ENCODE data around the gene SURF1. TPM values are rescaled to one million over a fixed set of nuclear protein-coding genes. Genes with fewer than 3 reads are reported as not detected.
"Not testable (repeated sequence)": the region's sequence is repeated elsewhere in the genome, so short reads cannot be mapped to it uniquely, and the experiment has no call there.

SURF1 gene
- total and polyA plus RNA-seq, 4 experiments from 2014 or later: 54.3 to 114 (median 83.2) TPM

- CTCF ChIA-PET (ENCODE audit: partially characterized antibody): interaction anchor here (1.5 kb wide), 1 partner anchor 191 kb away, joined by 6 read pairs; no protein-coding TSS in a partner anchor
Observed at GRCh38 chr9:133377721-133378216, 21.5 kb upstream of the SURF1 start.

GRCh38 chr9:133377280-133377679, 21.0 kb upstream of the SURF1 start:
- Mint-ChIP-seq H3K4me3 (peak overlapping the region; percentile 52 to 79 (median 65)), H3K4me1 (peaks cover 14 to 28% (median 22%) of the 10 kb centered on the region in 4 donors), H3K27ac (peak overlapping the region in 5 of 7 donors; percentile 22 to 87 (median 65)), H3K36me3 (peaks cover 0 to 11% of the 10 kb centered on the region in 2 donors)
- H3K9me3 ChIP-seq (ENCODE audit: control insufficient read depth in 1 of 2, low read length in 2 of 2); H3K27ac ChIP-seq (ENCODE audit: low read depth, low read length); intact Hi-C loops (cut with micrococcal nuclease); H3K27me3 ChIP-seq (ENCODE audit: insufficient read depth, low read length); H3K4me3 ChIP-seq (ENCODE audit: low read length in 2 of 2); H3K36me3 ChIP-seq (ENCODE audit: insufficient read depth, low read length); H3K27me3 Mint-ChIP-seq; H3K9me3 Mint-ChIP-seq: not testable (repeated sequence)
- ChIA-PET CTCF (ENCODE audit: partially characterized antibody) (interaction anchor here (1.3 to 1.5 kb wide), 2 partner anchors 19 to 191 kb away, joined by 3 to 6 read pairs; no protein-coding TSS in a partner anchor), POLR2A (ENCODE audit: partially characterized antibody) (interaction anchor here (0.9 to 18.7 kb wide), 6 partner anchors 9 to 102 kb away, joined by 3 to 437 read pairs (median 4); partner anchors contain the start of genes MED22, RPL7A, SLC2A6 and SURF1)
- H3K4me1 ChIP-seq (ENCODE audit: insufficient read depth, low read length): peaks cover 33% of the 10 kb centered on the region
- peak in 1 of 5 donors; percentile 7 for DNase-seq

More at GRCh38 chr9:133377721-133378216, 21.5 kb upstream of the SURF1 start:
- Mint-ChIP-seq H3K36me3 (peaks cover 0 to 10% of the 10 kb centered on the region in 2 donors), H3K4me3 (peak overlapping the region in 4 of 8 donors; percentile 21 to 65 (median 48)), H3K27me3 (no peaks in the 10 kb centered on the region), H3K4me1 (peaks cover 9 to 23% (median 18%) of the 10 kb centered on the region in 4 donors), H3K27ac (peak overlapping the region in 1 of 7 donors; percentile 65), H3K9me3 (no peaks in the 10 kb centered on the region)
- POLR2A ChIA-PET (ENCODE audit: partially characterized antibody): interaction anchor here (2.0 to 18.7 kb wide), 2 partner anchors 25 to 39 kb away, joined by 10 to 437 read pairs; partner anchors contain the start of genes MED22, RPL7A, SURF1 and SURF2
- peak in 1 of 5 donors; percentile 1 for DNase-seq
- Histone ChIP-seq H3K9me3 (ENCODE audit: control insufficient read depth in 1 of 2, low read length in 2 of 2) (no peaks in the 10 kb centered on the region), H3K36me3 (ENCODE audit: insufficient read depth, low read length) (peaks cover 3% of the 10 kb centered on the region), H3K4me1 (ENCODE audit: insufficient read depth, low read length) (peaks cover 28% of the 10 kb centered on the region), H3K27me3 (ENCODE audit: insufficient read depth, low read length) (no peaks in the 10 kb centered on the region), H3K4me3 (ENCODE audit: low read length in 2 of 2) (no peak overlapping the region), H3K27ac (ENCODE audit: low read depth, low read length) (no peak overlapping the region)
- intact Hi-C loops (cut with micrococcal nuclease): no loop called here

- H3K4me1 ChIP-seq (ENCODE audit: insufficient read depth, low read length): peaks cover 45% of the 10 kb centered on the region
- DNase-seq: peak; percentile 89 to 95 (median 92)
- intact Hi-C loops (cut with micrococcal nuclease): loop anchor here (1.0 kb wide), 4 partner anchors 20 to 42 kb away; partner anchors contain the start of genes MED22, REXO4, RPL7A and SURF1
Observed at GRCh38 chr9:133375724-133376654, 19.7 kb upstream of the SURF1 start, which contains the start of the genes STKLD1 and SURF4. TSS of gene STKLD1 (plus strand) at chr9:133376366. CDS start at chr9:133376474, 108 bp downstream. TSS of gene SURF4 (minus strand) at chr9:133376060. CDS start at chr9:133375969, 91 bp downstream.

GRCh38 chr9:133375116-133375723, 18.9 kb upstream of the SURF1 start:
- Histone ChIP-seq H3K4me1 (ENCODE audit: insufficient read depth, low read length) (peaks cover 53% of the 10 kb centered on the region), H3K9me3 (ENCODE audit: control insufficient read depth in 1 of 2, low read length in 2 of 2) (no peaks in the 10 kb centered on the region), H3K27me3 (ENCODE audit: insufficient read depth, low read length) (no peaks in the 10 kb centered on the region), H3K27ac (ENCODE audit: low read depth, low read length) (peak overlapping the region; percentile 89), H3K4me3 (ENCODE audit: low read length in 2 of 2) (peak overlapping the region; percentile 59 to 72), H3K36me3 (ENCODE audit: insufficient read depth, low read length) (peaks cover 4% of the 10 kb centered on the region)
- CTCF ChIA-PET (ENCODE audit: partially characterized antibody): interaction anchor here (0.6 to 5.5 kb wide), 6 partner anchors 19 to 242 kb away, joined by 3 to 52 read pairs (median 4); partner anchors contain the start of genes RPL7A, SURF1 and SURF2
- Mint-ChIP-seq H3K4me3 (peak overlapping the region; percentile 89 to 97 (median 92)), H3K9me3 (no peaks in the 10 kb centered on the region), H3K4me1 (peaks cover 34 to 48% (median 43%) of the 10 kb centered on the region in 4 donors), H3K27ac (peak overlapping the region; percentile 82 to 98 (median 96)), H3K36me3 (peaks cover 0 to 23% of the 10 kb centered on the region in 2 donors), H3K27me3 (no peaks in the 10 kb centered on the region)
- DNase-seq: peak in 2 of 5 donors; percentile 20 to 44
- intact Hi-C loops (cut with micrococcal nuclease): no loop called here
- POLR2A ChIA-PET (ENCODE audit: partially characterized antibody): interaction anchor here (0.6 to 18.7 kb wide), 4 partner anchors 12 to 35 kb away, joined by 3 to 437 read pairs (median 5); partner anchors contain the start of genes MED22, RPL7A, SURF1 and SURF2

More at GRCh38 chr9:133375724-133376654, 19.7 kb upstream of the SURF1 start, which contains the start of the genes STKLD1 and SURF4:
- peak within 1 kb of the TSS; percentile 59 to 72 for H3K4me3 ChIP-seq (ENCODE audit: low read length in 2 of 2)
- no peaks in the 10 kb centered on the region for H3K9me3 ChIP-seq (ENCODE audit: control insufficient read depth in 1 of 2, low read length in 2 of 2)
- peak within 1 kb of the TSS; percentile 89 for H3K27ac ChIP-seq (ENCODE audit: low read depth, low read length)
- peak within 1 kb of the TSS; percentile 82 to 98 (median 96) for H3K27ac Mint-ChIP-seq
- H3K9me3 Mint-ChIP-seq: no peaks in the 10 kb centered on the region
- H3K27me3 ChIP-seq (ENCODE audit: insufficient read depth, low read length): no peaks in the 10 kb centered on the region
- peaks cover 4% of the 10 kb centered on the region for H3K36me3 ChIP-seq (ENCODE audit: insufficient read depth, low read length)
- peaks cover 0 to 17% of the 10 kb centered on the region in 2 donors for H3K36me3 Mint-ChIP-seq
- H3K27me3 Mint-ChIP-seq: no peaks in the 10 kb centered on the region
- peak within 1 kb of the TSS; percentile 89 to 97 (median 92) for H3K4me3 Mint-ChIP-seq
- POLR2A ChIA-PET (ENCODE audit: partially characterized antibody): interaction anchor here (0.8 to 18.7 kb wide), 8 partner anchors 9 to 103 kb away, joined by 3 to 437 read pairs (median 4); partner anchors contain the start of genes MED22, RPL7A, SLC2A6 and SURF1
- H3K4me1 Mint-ChIP-seq: peaks cover 27 to 40% (median 35%) of the 10 kb centered on the region in 4 donors
- CTCF ChIA-PET (ENCODE audit: partially characterized antibody): interaction anchor here (0.6 to 5.5 kb wide), 4 partner anchors 18 to 190 kb away, joined by 3 to 51 read pairs (median 4); partner anchors contain the start of genes SURF1 and SURF2

- Mint-ChIP-seq H3K27me3 (no peaks in the 10 kb centered on the region), H3K4me1 (peaks cover 40 to 54% (median 49%) of the 10 kb centered on the region in 4 donors), H3K4me3 (peak overlapping the region; percentile 89 to 97 (median 92)), H3K27ac (peak overlapping the region; percentile 82 to 98 (median 96)), H3K36me3 (peaks cover 0 to 27% of the 10 kb centered on the region in 2 donors), H3K9me3 (no peaks in the 10 kb centered on the region)
- intact Hi-C loops (cut with micrococcal nuclease): no loop called here
- Histone ChIP-seq H3K4me3 (ENCODE audit: low read length in 2 of 2) (peak overlapping the region; percentile 59 to 72), H3K27me3 (ENCODE audit: insufficient read depth, low read length) (no peaks in the 10 kb centered on the region), H3K4me1 (ENCODE audit: insufficient read depth, low read length) (peaks cover 58% of the 10 kb centered on the region), H3K36me3 (ENCODE audit: insufficient read depth, low read length) (peaks cover 6% of the 10 kb centered on the region), H3K9me3 (ENCODE audit: control insufficient read depth in 1 of 2, low read length in 2 of 2) (no peaks in the 10 kb centered on the region), H3K27ac (ENCODE audit: low read depth, low read length) (peak overlapping the region; percentile 89)
- CTCF ChIA-PET (ENCODE audit: partially characterized antibody): interaction anchor here (1.0 to 5.5 kb wide), 6 partner anchors 19 to 242 kb away, joined by 3 to 52 read pairs (median 10); partner anchors contain the start of genes RPL7A, SURF1 and SURF2
- POLR2A ChIA-PET (ENCODE audit: partially characterized antibody): interaction anchor here (0.6 to 18.7 kb wide), 5 partner anchors 12 to 44 kb away, joined by 3 to 437 read pairs (median 3); partner anchors contain the start of genes MED22, RPL7A, SURF1 and SURF2
- peak; percentile 38 to 75 (median 40) for DNase-seq
Observed at GRCh38 chr9:133374612-133375115, 18.4 kb upstream of the SURF1 start.

- peak overlapping the region; percentile 85 for H3K27ac ChIP-seq (ENCODE audit: low read depth, low read length)
- CTCF ChIA-PET (ENCODE audit: partially characterized antibody): interaction anchor here (1.1 to 5.5 kb wide), 11 partner anchors 10 to 191 kb away, joined by 3 to 52 read pairs (median 15); partner anchors contain the start of genes SURF1 and SURF2
- H3K4me1 ChIP-seq (ENCODE audit: insufficient read depth, low read length): peaks cover 84% of the 10 kb centered on the region
- intact Hi-C loops (cut with micrococcal nuclease): no loop called here
- Mint-ChIP-seq H3K36me3 (peaks cover 4 to 39% of the 10 kb centered on the region in 2 donors), H3K4me1 (peaks cover 54 to 79% (median 65%) of the 10 kb centered on the region in 4 donors), H3K4me3 (peak overlapping the region; percentile 61 to 88 (median 78)), H3K27me3 (no peaks in the 10 kb centered on the region), H3K9me3 (no peaks in the 10 kb centered on the region), H3K27ac (peak overlapping the region; percentile 82 to 97 (median 91))
- peaks cover 25% of the 10 kb centered on the region for H3K36me3 ChIP-seq (ENCODE audit: insufficient read depth, low read length)
- H3K4me3 ChIP-seq (ENCODE audit: low read length in 2 of 2): peak overlapping the region; percentile 41 to 43
- no peaks in the 10 kb centered on the region for H3K27me3 ChIP-seq (ENCODE audit: insufficient read depth, low read length)
- peak in 1 of 5 donors; percentile 23 for DNase-seq
- no peaks in the 10 kb centered on the region for H3K9me3 ChIP-seq (ENCODE audit: control insufficient read depth in 1 of 2, low read length in 2 of 2)
- POLR2A ChIA-PET (ENCODE audit: partially characterized antibody): interaction anchor here (0.9 to 18.7 kb wide), 8 partner anchors 10 to 329 kb away, joined by 3 to 437 read pairs (median 5); partner anchors contain the start of genes MED22, RPL7A, SURF1 and SURF2
Observed at GRCh38 chr9:133372144-133372543, 15.9 kb upstream of the SURF1 start.

All from CD4-positive, alpha-beta memory T cell (primary cell).